ENCODE results near the gene GGT5. TPM values are rescaled to one million over a fixed set of nuclear protein-coding genes. Genes with fewer than 3 reads are reported as not detected.
A peak's percentile ranks its signal among the peaks of the same experiment; 100 is the strongest.
"Not testable (repeated sequence)": the region's sequence is repeated elsewhere in the genome, so short reads cannot be mapped to it uniquely, and the experiment has no call there.

The GGT5 gene
- total and polyA plus RNA-seq, 4 donors: 6.3 to 35.0 (median 20.2) TPM

GRCh38 chr22:24207264-24208011 is 37.4 kb downstream of the GGT5 start:
- Histone ChIP-seq H3K36me3 (ENCODE audit: control insufficient read depth in 4 of 4, insufficient read depth in 3 of 4, low read depth in 1 of 4, low read length in 3 of 4) (no peaks in the 10 kb centered on the region), H3K9ac (ENCODE audit: low read depth in 1 of 2, low read length in 2 of 2) (no peak overlapping the region), H3K4me1 (ENCODE audit: control insufficient read depth in 4 of 4, insufficient read depth in 4 of 4, low read length in 3 of 4) (peaks cover 10 to 14% (median 13%) of the 10 kb centered on the region in 4 donors), H3K27ac (ENCODE audit: low read depth in 1 of 2, low read length in 2 of 2) (peak overlapping the region; percentile 75 to 82), H3K27me3 (ENCODE audit: control insufficient read depth in 4 of 4, insufficient read depth in 4 of 4, low read length in 3 of 4) (no peaks in the 10 kb centered on the region), H3K9me3 (ENCODE audit: control insufficient read depth in 4 of 4, low read length in 3 of 4) (no peaks in the 10 kb centered on the region), H3K4me3 (ENCODE audit: low read depth in 1 of 3, low read length in 3 of 3) (no peak overlapping the region)
- no peak for TF ChIP-seq SP1 (IDR thresholded peaks at IDR 0.05)
- TF ChIP-seq GABPA (IDR thresholded peaks at IDR 0.05 in 1 of 2, conservative IDR thresholded peaks at IDR 0.05 in 1 of 2): no peak
- TF ChIP-seq JUND (IDR thresholded peaks at IDR 0.05): no peak
- TF ChIP-seq NR2F2 (IDR thresholded peaks at IDR 0.05): no peak
- no peak for TF ChIP-seq ZBTB33 (IDR thresholded peaks at IDR 0.05)
- no peak for TF ChIP-seq CTCF (IDR thresholded peaks at IDR 0.05; ENCODE audit: low read depth, low read length, missing input control)
- no peak for TF ChIP-seq EGR1 (IDR thresholded peaks at IDR 0.05; ENCODE audit: low read depth in 2 of 2)
- no peak for TF ChIP-seq FOXA1 (IDR thresholded peaks at IDR 0.05)
- TF ChIP-seq RAD21 (IDR thresholded peaks at IDR 0.05): no peak
- no peak for TF ChIP-seq FOXA2 (IDR thresholded peaks at IDR 0.05)
- TF ChIP-seq HNF4G (IDR thresholded peaks at IDR 0.05): no peak
- TF ChIP-seq HNF4A (conservative IDR thresholded peaks at IDR 0.05): no peak
- no peak for TF ChIP-seq ATF3 (IDR thresholded peaks at IDR 0.05)
- WGBS: 82% methylated on average over 8 of the region's 8 CpGs
- DNase-seq (ENCODE audit: low spot score): no peak

- peak overlapping the region; percentile 75 to 82 for H3K27ac ChIP-seq (ENCODE audit: low read depth in 1 of 2, low read length in 2 of 2)
- peak in 1 of 2 donors; percentile 4 for TF ChIP-seq HNF4A (conservative IDR thresholded peaks at IDR 0.05)
- peak; percentile 81 for TF ChIP-seq NR2F2 (IDR thresholded peaks at IDR 0.05)
- H3K27me3 ChIP-seq (ENCODE audit: control insufficient read depth in 4 of 4, insufficient read depth in 4 of 4, low read length in 3 of 4); DNase-seq (ENCODE audit: low spot score); H3K9me3 ChIP-seq (ENCODE audit: control insufficient read depth in 4 of 4, low read length in 3 of 4); H3K9ac ChIP-seq (ENCODE audit: low read depth in 1 of 2, low read length in 2 of 2); H3K4me3 ChIP-seq (ENCODE audit: low read depth in 1 of 3, low read length in 3 of 3); H3K36me3 ChIP-seq (ENCODE audit: control insufficient read depth in 4 of 4, insufficient read depth in 3 of 4, low read depth in 1 of 4, low read length in 3 of 4): not testable (repeated sequence)
- H3K4me1 ChIP-seq (ENCODE audit: control insufficient read depth in 4 of 4, insufficient read depth in 4 of 4, low read length in 3 of 4): peaks cover 10 to 14% (median 13%) of the 10 kb centered on the region in 4 donors
- WGBS: 90% methylated on average over 15 of the region's 15 CpGs
These were observed 38.2 kb downstream of the GGT5 start for GRCh38 chr22:24206460-24207263.

Data from liver (tissue), 9 donors.